ENCODE data around the gene FTCD. TPM values are rescaled to one million over a fixed set of nuclear protein-coding genes. Genes with fewer than 3 reads are reported as not detected.

The FTCD gene
- total and polyA plus RNA-seq, 10 donors: 0.35 to 2.8 (median 0.81) TPM; not detected in 5

DNA sequence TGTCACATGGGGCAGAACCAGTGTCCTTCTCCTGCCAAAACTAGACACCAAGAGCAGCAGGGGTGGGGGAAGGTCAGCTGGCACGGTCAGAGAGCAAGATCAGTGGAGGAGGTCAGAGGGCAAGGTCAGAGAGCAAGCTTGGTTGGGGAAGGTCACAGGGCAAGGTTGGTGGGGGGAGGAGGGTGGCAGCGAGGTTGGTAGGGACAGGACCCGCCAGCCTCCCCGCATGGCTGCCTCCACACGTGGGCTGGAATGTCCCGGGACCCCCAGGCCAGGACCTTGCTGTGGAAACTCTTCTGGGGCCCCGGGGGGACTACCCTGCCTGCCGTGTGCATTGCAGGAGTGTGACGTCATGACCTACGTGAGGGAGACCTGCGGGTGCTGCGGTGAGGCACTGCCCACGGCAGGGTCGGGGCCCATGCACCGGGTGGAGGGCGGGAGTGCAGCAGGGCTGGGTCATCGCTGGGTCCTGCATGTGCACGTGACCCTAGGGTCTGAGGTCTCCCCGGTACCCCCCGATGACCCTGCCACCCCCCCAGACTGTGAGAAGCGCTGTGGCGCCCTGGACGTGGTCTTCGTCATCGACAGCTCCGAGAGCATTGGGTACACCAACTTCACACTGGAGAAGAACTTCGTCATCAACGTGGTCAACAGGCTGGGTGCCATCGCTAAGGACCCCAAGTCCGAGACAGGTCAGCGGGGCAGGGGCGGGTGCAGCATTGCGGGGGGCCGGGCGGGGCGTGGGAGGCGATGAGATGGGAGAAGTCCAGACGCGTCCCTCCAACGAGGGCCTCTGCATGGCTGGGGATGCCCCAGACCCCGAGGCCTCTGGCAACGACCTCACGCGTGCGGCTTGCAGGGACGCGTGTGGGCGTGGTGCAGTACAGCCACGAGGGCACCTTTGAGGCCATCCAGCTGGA lies 30.2 kb downstream of the FTCD start:
- WGBS, 5 donors: 84 to 91% (median 90%) methylated on average over 31 to 49 of the region's 49 CpGs
- H3K9me3 ChIP-seq: no peaks in the 10 kb centered on the region
- intact Hi-C loops (cut with DNase I; ENCODE audit: low total_unique reads): no loop called here
- TF ChIP-seq POLR2AphosphoS5 (IDR thresholded peaks at IDR 0.05) (no peak), POLR2A (IDR thresholded peaks at IDR 0.05) (no peak)
- TF ChIP-seq, protein P1, sequence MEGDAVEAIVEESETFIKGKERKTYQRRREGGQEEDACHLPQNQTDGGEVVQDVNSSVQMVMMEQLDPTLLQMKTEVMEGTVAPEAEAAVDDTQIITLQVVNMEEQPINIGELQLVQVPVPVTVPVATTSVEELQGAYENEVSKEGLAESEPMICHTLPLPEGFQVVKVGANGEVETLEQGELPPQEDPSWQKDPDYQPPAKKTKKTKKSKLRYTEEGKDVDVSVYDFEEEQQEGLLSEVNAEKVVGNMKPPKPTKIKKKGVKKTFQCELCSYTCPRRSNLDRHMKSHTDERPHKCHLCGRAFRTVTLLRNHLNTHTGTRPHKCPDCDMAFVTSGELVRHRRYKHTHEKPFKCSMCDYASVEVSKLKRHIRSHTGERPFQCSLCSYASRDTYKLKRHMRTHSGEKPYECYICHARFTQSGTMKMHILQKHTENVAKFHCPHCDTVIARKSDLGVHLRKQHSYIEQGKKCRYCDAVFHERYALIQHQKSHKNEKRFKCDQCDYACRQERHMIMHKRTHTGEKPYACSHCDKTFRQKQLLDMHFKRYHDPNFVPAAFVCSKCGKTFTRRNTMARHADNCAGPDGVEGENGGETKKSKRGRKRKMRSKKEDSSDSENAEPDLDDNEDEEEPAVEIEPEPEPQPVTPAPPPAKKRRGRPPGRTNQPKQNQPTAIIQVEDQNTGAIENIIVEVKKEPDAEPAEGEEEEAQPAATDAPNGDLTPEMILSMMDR (IDR thresholded peaks at IDR 0.05 in 8 of 11, conservative IDR thresholded peaks at IDR 0.05 in 3 of 11): no peak
- peaks cover 0 to 75% (median 18%) of the 10 kb centered on the region in 6 donors for H3K36me3 ChIP-seq
- H3K27me3 ChIP-seq (replicated peaks in 1 of 7): no peaks in the 10 kb centered on the region
- H3K4me1 ChIP-seq: peaks cover 0 to 9% (median 0%) of the 10 kb centered on the region in 6 donors
- no peak overlapping the region for H3K4me3 ChIP-seq
- DNase-seq: peak; percentile 63
- no peak overlapping the region for H3K27ac ChIP-seq

DNA sequence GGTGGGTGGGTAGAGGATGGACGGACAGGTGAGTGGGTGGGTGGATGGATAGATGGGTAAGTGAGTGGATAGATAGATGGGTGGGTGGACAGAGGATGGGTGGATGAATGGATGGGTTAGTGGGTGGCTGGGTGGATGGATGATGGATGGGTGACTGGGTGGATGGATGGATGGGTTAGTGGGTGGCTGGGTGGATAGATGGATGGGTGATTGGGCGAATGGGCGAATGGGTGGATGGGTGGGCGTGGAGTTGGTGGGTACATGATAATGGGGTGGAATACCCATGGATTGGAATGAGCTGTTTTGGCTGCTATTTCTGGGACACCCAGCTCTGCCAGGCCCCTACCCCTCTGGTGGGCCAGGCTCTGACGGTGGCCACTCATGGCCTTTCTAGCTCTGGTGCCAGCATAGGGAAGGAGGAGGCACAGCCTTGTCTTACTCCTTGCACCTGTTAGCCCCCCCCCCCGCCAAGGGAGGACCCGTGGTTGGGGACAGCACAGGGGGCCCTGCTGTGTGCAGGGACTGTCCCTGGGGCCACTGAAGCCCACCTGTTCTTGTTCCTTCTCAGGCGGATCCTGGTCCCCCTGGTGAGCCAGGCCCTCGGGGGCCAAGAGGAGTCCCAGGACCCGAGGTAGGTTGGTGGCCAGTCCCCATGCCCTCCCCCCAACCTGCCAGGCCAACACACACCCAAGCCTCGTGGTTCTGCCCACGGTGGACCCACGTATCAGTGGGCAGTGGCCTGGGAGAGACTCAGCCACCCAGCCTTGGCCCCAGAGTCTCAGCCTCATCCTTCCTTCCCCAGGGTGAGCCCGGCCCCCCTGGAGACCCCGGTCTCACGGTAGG lies 31.1 kb downstream of the FTCD start:
- H3K36me3 ChIP-seq: peaks cover 0 to 83% (median 20%) of the 10 kb centered on the region in 6 donors
- peak; percentile 34 for DNase-seq
- intact Hi-C loops (cut with DNase I; ENCODE audit: low total_unique reads): no loop called here
- H3K4me1 ChIP-seq: peaks cover 0 to 7% (median 0%) of the 10 kb centered on the region in 6 donors
- H3K9me3 ChIP-seq: no peaks in the 10 kb centered on the region
- no peak overlapping the region for H3K4me3 ChIP-seq
- no peak for TF ChIP-seq POLR2AphosphoS5 (IDR thresholded peaks at IDR 0.05)
- no peak for TF ChIP-seq POLR2A (IDR thresholded peaks at IDR 0.05)
- TF ChIP-seq, protein P1 (IDR thresholded peaks at IDR 0.05 in 8 of 11, conservative IDR thresholded peaks at IDR 0.05 in 3 of 11): no peak
- no peaks in the 10 kb centered on the region for H3K27me3 ChIP-seq (replicated peaks in 1 of 7)
- H3K27ac ChIP-seq: no peak overlapping the region
- WGBS, 5 donors: 89 to 96% (median 91%) methylated on average over 12 to 16 of the region's 16 CpGs

DNA sequence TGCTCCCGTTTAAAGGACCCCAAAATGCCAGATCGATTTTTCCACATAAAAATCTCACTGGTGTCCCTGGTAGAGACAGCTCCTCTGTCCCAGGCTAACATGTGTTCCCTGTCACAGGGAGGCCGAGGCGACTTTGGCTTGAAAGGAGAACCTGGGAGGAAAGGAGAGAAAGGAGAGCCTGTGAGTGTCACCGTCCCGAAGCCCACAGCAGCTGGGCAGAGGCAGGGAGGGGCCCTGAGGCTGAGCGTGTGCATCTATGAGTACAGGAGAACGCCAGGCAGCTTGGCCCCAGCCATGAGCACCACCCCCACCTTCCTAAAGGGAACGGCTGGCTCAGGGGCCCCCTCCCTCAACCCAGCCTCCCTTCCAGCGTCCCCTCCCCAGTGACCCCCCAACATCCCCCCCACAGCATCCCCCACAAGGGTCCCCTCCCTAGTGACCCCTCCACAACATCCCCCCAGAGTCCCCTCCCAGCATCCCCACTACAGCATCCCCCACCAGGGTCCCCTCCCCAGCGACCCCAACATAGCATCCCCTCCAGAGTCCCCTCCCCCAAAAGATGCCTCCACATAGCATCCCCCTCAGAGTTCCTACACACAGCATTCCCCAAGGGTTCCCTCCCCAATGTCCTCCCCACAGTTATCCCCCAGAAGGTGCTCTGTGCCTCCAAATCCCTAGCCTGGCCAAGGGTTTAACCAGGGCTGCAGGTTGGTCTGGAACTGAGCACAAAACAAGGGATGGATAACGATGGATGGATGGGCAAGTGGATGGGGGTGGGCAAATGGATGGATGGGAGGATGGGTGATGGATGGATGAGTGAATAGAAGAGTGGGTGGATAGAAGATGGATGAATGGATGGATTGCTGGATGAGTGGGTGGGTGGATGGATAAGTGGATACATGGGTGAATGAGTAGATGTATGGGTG lies 32.4 kb downstream of the FTCD start:
- 85 to 95% (median 88%) methylated on average over 10 to 12 of the region's 12 CpGs for WGBS, 5 donors

More for the DNA sequence above, 32.4 kb downstream of the FTCD start:
- H3K4me3 ChIP-seq: no peak overlapping the region
- peak; percentile 37 for DNase-seq
- H3K36me3 ChIP-seq: peaks cover 0 to 87% (median 30%) of the 10 kb centered on the region in 6 donors
- TF ChIP-seq POLR2A (IDR thresholded peaks at IDR 0.05) (no peak), POLR2AphosphoS5 (IDR thresholded peaks at IDR 0.05) (no peak)
- TF ChIP-seq, protein P1 (IDR thresholded peaks at IDR 0.05 in 8 of 11, conservative IDR thresholded peaks at IDR 0.05 in 3 of 11): no peak
- intact Hi-C loops (cut with DNase I; ENCODE audit: low total_unique reads): no loop called here
- H3K27me3 ChIP-seq (replicated peaks in 1 of 7): no peaks in the 10 kb centered on the region
- H3K27ac ChIP-seq: no peak overlapping the region
- H3K9me3 ChIP-seq: no peaks in the 10 kb centered on the region
- H3K4me1 ChIP-seq: no peaks in the 10 kb centered on the region
